HG03064 (cell line): Measurements from ENCODE around the gene UACA.

Experiments
- ATAC-seq: cut with Tn5 transposase; IDR thresholded peaks from one replicate; pipeline ENCODE4 v1.9.1; 2021; ENCODE audit warnings: low read depth; ENCODE audit not compliant: unreplicated experiment

Gene UACA

DNA sequence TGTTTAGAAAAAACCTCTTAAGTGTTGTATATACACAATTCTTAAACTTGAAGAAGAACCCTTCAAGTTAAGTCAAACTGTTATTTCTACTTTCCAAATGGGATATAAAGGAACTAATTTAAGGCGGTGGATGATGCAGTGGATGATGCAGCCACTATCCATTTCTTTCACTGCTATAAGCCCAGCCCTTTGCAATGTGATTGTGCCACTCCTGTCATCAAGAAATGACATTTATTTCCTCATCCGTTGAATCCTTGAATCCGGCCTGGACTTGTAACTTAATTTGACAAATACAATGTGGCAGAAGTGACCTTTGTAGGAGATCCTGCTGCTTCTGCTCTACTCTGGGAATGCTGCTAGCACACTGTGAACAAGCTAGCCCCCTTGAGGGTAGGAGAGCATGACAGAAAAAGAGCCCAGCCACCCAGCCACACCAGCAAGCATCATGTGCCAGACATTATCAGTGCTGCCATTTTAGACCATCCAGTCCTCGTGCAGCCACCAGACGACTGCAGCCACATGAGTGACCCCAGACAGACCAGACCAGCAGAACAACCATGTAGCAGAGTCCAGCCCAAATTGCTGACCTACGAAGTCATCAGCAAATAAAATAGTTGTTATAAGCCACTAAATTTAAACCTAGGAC, 47.4 kb downstream of the UACA start:
- no peak for ATAC-seq

DNA sequence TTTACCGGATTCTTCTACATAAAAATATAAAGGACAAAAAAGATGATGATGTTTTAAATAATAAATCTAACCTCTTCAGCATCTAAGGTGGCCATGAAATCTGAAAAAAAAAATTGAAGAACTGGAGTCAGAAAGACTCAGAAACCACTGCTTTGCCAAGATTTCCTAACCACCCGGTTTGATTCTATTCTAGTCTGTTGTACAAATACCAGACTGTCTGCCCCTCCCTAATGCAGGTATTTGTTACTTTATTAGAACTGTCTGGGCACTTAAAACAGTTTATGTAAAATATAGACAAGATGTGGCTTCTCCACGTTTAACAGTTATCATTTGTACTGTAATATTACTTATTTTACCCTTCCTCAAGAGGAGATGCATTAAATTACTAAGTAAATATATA, 48.8 kb downstream of the UACA start:
- ATAC-seq = no peak

DNA sequence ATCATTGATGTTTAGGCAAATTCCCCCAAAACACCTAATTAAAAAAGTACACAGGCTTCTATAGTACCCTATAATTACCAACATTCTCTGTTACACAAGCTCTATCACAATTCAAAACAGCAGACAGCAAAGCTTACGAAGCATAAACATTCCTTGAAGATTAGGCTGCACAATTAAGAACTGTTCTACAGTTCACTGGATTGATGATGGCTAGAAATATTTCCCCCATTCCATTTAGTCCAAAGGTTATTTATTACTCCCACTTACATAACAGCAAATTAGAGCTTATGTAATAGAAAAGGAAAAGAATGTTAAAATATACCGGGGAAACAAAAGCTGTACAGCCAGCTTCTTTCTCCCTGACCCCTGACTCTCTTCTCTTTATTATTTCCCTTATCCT, 49.3 kb downstream of the UACA start:
- no peak for ATAC-seq

- no peak for ATAC-seq
Measured at GRCh38 chr15:70712271-70712670, 51.1 kb downstream of the UACA start.

GRCh38 chr15:70710714-70711113, 52.6 kb downstream of the UACA start:
- ATAC-seq = no peak

DNA sequence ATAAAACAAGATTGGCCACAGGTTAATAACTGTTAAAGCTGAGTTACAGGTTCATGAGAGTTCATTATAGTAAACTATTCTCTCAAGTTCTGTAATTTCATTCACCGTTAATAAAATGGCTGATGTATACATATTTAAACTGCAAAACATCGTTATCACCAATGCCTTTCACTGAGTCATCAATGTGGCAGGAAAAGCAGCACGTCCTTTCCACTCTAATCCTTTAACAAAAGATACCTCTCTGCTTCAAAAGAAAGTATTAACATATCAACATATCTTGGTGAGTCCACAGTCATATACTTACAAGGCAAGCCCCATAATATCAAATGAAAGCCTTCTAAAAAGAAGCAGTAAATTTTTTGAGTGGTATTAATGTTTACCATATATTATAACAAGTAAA, 54.5 kb downstream of the UACA start:
- no peak for ATAC-seq

GRCh38 chr15:70707686-70708300, 55.6 kb downstream of the UACA start:
- ATAC-seq = no peak

DNA sequence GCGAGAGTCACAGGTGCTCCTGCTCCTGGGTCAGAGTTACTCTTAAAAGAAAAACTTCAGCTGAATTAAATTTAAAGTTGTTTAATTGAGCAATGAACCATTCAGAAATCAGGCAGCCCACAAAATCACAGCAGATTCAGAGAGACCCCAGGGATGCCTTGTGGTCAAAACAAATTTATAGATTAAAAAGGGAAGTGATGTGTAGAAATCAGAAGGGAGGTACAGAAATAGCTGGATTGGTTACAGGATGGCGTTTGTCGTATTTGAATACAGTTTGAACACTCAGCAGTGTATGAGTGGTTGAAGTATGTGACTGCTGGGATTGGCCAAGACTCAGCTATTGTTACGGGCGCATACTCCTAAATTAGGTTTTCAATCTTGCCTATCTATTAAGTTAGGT, 58.6 kb downstream of the UACA start:
- ATAC-seq = no peak

- ATAC-seq = no peak
Measured at GRCh38 chr15:70704166-70704565, 59.2 kb downstream of the UACA start.

DNA sequence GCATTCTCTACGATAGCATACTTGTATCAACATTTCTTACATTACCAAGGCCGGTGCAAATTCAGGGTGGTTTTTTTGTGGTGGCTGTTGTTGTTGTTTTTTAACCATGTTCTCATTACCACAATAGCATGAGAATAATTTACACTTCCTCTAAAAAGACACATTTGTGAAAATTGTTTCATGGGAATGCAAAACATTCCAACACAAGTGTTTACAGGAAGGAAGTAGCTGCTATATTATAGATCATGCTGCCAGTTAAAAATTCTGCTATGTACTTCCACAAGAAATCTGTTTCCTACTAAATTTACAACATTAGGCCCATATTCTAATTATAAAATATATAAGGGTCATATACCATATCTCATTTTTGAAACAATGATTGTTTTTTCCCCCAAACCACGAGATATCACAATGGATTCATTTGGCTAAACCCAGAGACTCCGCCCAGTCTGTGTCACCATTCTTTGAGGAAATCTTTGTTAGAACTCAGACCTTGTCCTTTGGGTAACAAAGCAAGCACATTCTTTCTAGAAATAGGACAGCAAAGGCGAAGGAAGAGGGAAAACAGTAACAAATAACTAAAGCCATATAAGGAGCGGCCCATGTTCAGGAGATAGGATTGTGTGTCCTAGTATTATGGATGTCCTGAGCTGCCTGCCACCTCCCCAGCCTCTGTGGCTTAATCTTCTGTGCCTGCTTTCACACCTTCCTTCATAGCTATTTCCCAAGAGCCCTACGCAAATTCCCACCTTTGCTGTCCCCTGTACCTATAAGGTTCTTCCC, 60.1 kb downstream of the UACA start:
- ATAC-seq = no peak

DNA sequence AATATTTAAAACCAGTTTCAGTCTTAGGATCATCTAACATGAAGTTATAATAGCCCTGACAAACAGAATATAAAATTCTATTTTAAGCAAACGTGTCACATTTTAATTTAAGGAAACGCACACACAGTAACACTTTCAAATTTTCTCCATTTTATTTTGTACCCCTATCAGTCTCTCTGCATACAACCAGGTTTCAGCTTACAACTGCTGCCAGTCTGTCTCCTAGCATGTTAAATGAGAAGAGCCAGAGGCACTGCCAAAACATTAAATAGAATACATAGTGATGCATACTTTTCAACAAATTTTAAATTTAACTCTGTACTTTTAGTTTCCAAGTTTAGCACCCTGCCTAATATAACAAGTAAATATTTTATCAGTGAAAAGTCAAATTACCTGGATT, 60.8 kb downstream of the UACA start:
- no peak for ATAC-seq

- ATAC-seq = no peak
Measured at GRCh38 chr15:70701891-70702568, 61.3 kb downstream of the UACA start.

DNA sequence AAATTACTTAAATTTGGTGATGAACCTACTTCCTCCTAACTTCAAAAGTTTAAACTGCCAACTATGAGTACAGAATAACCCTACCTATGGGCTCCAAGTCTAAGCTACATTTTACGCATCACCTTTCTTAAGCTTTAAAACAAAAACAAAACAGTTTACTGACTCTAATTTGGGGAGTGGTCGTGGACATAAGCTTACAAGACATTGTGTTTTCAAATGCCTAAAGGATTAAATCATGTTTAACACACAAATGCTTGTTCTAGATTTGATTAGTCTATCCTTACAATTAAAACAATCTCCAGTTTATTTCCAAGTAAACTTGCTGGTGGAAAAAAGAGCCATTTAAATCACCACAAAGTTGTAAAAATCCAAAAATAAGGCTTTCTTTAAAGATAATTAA, 62.2 kb downstream of the UACA start:
- no peak for ATAC-seq

GRCh38 chr15:70699890-70700289, 63.5 kb downstream of the UACA start:
- no peak for ATAC-seq

DNA sequence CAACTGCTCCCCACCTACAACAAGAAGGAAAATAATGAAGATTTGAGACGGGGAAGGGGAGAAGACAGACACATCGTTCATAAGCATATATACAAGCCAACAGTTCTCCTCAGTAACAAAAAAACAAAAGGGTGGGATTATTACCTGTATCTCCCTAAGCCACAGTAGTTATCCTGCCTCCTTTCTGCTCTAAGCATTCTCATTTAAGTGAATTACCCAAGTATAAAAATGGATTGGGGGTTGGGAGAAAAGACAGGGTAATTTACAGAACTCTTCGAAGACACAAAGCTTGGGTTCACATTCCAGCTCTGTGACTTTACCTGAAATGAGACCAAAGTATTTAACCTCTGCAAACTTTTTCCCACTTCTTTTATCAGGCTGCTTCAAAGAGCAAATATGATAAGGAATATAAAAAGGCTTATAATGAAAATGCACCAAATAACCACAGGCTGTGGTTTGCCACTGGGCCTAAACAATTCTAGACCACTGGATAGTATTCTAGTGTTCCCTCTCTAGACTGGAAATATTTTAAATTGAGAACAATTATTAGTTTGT, 64.4 kb downstream of the UACA start:
- ATAC-seq = no peak

DNA sequence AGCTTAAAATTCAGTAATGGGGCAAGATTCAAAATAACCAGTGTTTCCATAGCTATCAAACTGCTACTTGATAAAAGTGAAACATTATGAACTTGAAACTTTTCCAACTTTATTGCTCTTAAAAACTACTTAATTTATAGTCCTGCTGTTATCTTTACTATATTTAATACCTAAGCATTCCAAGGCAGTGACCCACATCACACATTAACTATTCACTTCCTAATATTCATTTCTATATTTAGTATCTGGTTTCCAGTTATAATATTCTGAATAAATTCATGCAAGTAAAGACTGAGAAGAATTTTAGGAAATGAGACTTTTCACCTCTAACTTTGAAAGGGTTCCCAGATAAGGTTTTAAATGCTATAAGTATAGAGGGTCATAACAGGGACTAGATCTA, 64.9 kb downstream of the UACA start:
- no peak for ATAC-seq

DNA sequence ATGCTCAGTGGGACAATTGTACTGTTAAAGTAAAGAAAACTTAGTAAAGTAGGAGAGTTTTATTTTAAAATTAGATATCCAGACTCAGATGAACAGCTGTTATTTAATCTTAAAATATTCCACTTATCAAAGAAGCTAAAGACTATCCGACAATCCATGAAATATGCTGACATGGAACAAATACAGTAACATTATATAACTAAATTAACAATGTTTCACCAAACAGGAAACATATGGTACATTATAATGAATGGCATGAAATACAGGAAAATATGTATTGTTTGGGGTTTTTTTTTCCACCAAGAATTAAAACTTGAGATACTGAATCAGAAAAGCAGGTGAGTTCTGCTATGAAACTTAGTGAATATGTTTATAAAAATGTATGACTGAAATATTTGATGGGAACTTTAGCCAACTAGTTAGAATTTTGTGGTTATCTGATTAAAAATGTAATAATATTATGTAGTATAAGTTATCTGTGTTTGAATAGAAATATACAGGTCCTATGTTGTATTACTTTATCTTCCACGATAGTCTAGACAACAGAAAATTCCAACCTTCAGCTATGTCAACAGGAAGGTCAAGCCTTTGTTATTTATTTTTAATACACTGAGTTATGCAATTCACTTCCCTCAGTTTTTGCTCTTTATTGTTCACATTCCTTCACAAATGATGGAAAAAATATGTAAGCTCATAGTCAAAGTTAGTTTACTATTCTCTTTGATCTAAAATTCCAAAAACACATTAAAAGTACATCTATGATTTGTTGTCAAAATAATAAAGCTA, 72.7 kb downstream of the UACA start:
- no peak for ATAC-seq

- no peak for ATAC-seq
Measured at GRCh38 chr15:70690021-70690420, 73.3 kb downstream of the UACA start.

DNA sequence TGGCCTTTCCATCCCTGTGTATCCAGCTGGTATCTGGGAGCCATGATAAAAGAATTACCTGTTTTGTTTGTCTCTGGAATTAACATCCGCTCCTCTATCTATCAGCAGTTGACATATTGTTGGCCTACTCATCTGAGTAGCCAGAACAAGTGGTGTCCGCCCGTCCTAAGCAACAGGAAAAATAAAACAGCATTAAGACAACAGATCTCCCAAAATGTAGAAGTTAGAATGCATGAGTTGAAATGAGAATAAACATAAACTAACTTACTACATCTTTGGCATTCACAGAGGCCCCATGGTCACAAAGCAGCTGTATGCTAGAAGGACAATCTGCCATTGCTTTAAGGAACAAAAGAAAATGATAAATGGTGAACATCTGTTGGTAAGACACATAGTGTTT, 75.9 kb downstream of the UACA start:
- no peak for ATAC-seq

- no peak for ATAC-seq
Measured at GRCh38 chr15:70680817-70681216, 82.5 kb downstream of the UACA start.

DNA sequence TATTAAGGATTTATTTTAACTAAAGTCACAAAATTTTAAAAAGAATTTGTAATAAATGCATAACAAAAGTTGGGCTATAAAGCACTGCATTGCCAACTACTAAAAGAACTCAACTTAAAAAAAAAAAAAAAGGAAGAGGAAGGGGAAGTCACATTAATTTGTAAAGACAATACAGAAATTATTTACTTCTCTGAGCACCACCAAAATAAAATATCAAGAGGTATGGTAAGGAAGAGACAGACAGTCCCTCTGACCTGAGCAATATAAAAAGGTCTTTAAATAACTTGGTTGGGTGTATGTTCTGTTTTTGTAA, 83.5 kb downstream of the UACA start:
- ATAC-seq = no peak
